GM19395 (cell line): ENCODE measurements around the gene GBP6.
"Not testable (repeated sequence)": the region's sequence is repeated elsewhere in the genome, so short reads cannot be mapped to it uniquely, and the experiment has no call there.

Experiments
- ATAC-seq: cut with Tn5 transposase; IDR thresholded peaks from one replicate; pipeline ENCODE4 v1.9.1; 2021; ENCODE audit warnings: mild to moderate bottlenecking, moderate library complexity; ENCODE audit not compliant: unreplicated experiment

GBP6 gene

GRCh38 chr1:89363638-89364536 is at the start of gene GBP6:
Gene GBP6, plus strand, starts transcription at chr1:89364059. Its CDS starts 4,493 bp downstream, at chr1:89368552.
- ATAC-seq, result peak; percentile 43

- ATAC-seq, result no peak
These were observed 41.5 kb upstream of the GBP6 start for GRCh38 chr1:89322402-89322801.

GRCh38 chr1:89331890-89332289 is 32.0 kb upstream of the GBP6 start:
- no peak for ATAC-seq

GRCh38 chr1:89332461-89332860 is 31.4 kb upstream of the GBP6 start:
- ATAC-seq, result no peak

GRCh38 chr1:89335486-89335885 is 28.4 kb upstream of the GBP6 start:
- ATAC-seq, result no peak

GRCh38 chr1:89337903-89338302 is 26.0 kb upstream of the GBP6 start:
- no peak for ATAC-seq

GRCh38 chr1:89339039-89339438 is 24.8 kb upstream of the GBP6 start:
- no peak for ATAC-seq

GRCh38 chr1:89345479-89345878 is 18.4 kb upstream of the GBP6 start:
- not testable (repeated sequence) for ATAC-seq

- no peak for ATAC-seq
These were observed 16.6 kb upstream of the GBP6 start for GRCh38 chr1:89347296-89347695.

- ATAC-seq, result peak; percentile 57
These were observed 13.6 kb upstream of the GBP6 start for GRCh38 chr1:89350298-89350697.

- no peak for ATAC-seq
These were observed 12.1 kb upstream of the GBP6 start for GRCh38 chr1:89351597-89352311.

GRCh38 chr1:89352421-89352820 is 11.4 kb upstream of the GBP6 start:
- no peak for ATAC-seq

- ATAC-seq, result no peak
These were observed 9.7 kb upstream of the GBP6 start for GRCh38 chr1:89354205-89354604.

- no peak for ATAC-seq
These were observed 8.8 kb upstream of the GBP6 start for GRCh38 chr1:89355056-89355455.

- no peak for ATAC-seq
These were observed 7.0 kb upstream of the GBP6 start for GRCh38 chr1:89356658-89357400.

GRCh38 chr1:89358287-89358893 is 5.5 kb upstream of the GBP6 start:
- peak; percentile 49 for ATAC-seq

- ATAC-seq, result no peak
These were observed 3.1 kb upstream of the GBP6 start for GRCh38 chr1:89360716-89361115.

- ATAC-seq, result no peak
These were observed 2.2 kb upstream of the GBP6 start for GRCh38 chr1:89361681-89362080.

GRCh38 chr1:89363196-89363595 is 663 bp upstream of the GBP6 start:
- ATAC-seq, result peak; percentile 98

- no peak for ATAC-seq
These were observed 1.2 kb downstream of the GBP6 start for GRCh38 chr1:89364954-89365550.

GRCh38 chr1:89367221-89367620 is 3.4 kb downstream of the GBP6 start:
- ATAC-seq, result no peak
